HG03442 (cell line): Measurements from ENCODE around the gene NUP153.

Experiments used
- ATAC-seq: cut with Tn5 transposase; IDR thresholded peaks from one replicate; pipeline ENCODE4 v1.9.1; 2021; ENCODE audit warnings: mild to moderate bottlenecking, moderate library complexity; ENCODE audit not compliant: unreplicated experiment

NUP153 gene

GRCh38 chr6:17672064-17672718 is 34.5 kb downstream of the NUP153 start:
- no peak for ATAC-seq

GRCh38 chr6:17666646-17667045 is 40.1 kb downstream of the NUP153 start:
- no peak for ATAC-seq

GRCh38 chr6:17665132-17665531 is 41.6 kb downstream of the NUP153 start:
- ATAC-seq: no peak

GRCh38 chr6:17663226-17663625 is 43.5 kb downstream of the NUP153 start:
- no peak for ATAC-seq

GRCh38 chr6:17662585-17662984 is 44.1 kb downstream of the NUP153 start:
- ATAC-seq: no peak

- ATAC-seq: no peak
Measured at GRCh38 chr6:17656644-17657043, 50.1 kb downstream of the NUP153 start.

GRCh38 chr6:17656092-17656491 is 50.6 kb downstream of the NUP153 start:
- no peak for ATAC-seq

- ATAC-seq: no peak
Measured at GRCh38 chr6:17653198-17653882, 53.4 kb downstream of the NUP153 start.

- no peak for ATAC-seq
Measured at GRCh38 chr6:17650656-17651309, 55.9 kb downstream of the NUP153 start.

- no peak for ATAC-seq
Measured at GRCh38 chr6:17648745-17649144, 58.0 kb downstream of the NUP153 start.

GRCh38 chr6:17640477-17640917 is 66.2 kb downstream of the NUP153 start:
- no peak for ATAC-seq

- ATAC-seq: no peak
Measured at GRCh38 chr6:17638212-17638715, 68.5 kb downstream of the NUP153 start.

- ATAC-seq: no peak
Measured at GRCh38 chr6:17635568-17635967, 71.2 kb downstream of the NUP153 start.

GRCh38 chr6:17633465-17634188 is 73.1 kb downstream of the NUP153 start:
- ATAC-seq: peak; percentile 56

- ATAC-seq: no peak
Measured at GRCh38 chr6:17632934-17633333, 73.8 kb downstream of the NUP153 start.

GRCh38 chr6:17630511-17631073 is 76.1 kb downstream of the NUP153 start:
- ATAC-seq: no peak

GRCh38 chr6:17629824-17630510 is 76.8 kb downstream of the NUP153 start:
- ATAC-seq: no peak

GRCh38 chr6:17628873-17629272 is 77.9 kb downstream of the NUP153 start:
- ATAC-seq: peak; percentile 52

- ATAC-seq: no peak
Measured at GRCh38 chr6:17624396-17624795, 82.3 kb downstream of the NUP153 start.

GRCh38 chr6:17622144-17622543 is 84.6 kb downstream of the NUP153 start:
- ATAC-seq: no peak
